Fibroblast of skin of left biceps (primary cell): ENCODE results near the gene POLD2.
A peak's percentile ranks its signal among the peaks of the same experiment; 100 is the strongest.
"Not testable (repeated sequence)": the region's sequence is repeated elsewhere in the genome, so short reads cannot be mapped to it uniquely, and the experiment has no call there.

Experiments used
- DNase-seq, 2 experiments: peaks; one replicate each; pipeline ENCODE4 v3.0.0-alpha.2; 2013; ENCODE audit warnings: low read depth in 2 of 2

Gene POLD2

DNA sequence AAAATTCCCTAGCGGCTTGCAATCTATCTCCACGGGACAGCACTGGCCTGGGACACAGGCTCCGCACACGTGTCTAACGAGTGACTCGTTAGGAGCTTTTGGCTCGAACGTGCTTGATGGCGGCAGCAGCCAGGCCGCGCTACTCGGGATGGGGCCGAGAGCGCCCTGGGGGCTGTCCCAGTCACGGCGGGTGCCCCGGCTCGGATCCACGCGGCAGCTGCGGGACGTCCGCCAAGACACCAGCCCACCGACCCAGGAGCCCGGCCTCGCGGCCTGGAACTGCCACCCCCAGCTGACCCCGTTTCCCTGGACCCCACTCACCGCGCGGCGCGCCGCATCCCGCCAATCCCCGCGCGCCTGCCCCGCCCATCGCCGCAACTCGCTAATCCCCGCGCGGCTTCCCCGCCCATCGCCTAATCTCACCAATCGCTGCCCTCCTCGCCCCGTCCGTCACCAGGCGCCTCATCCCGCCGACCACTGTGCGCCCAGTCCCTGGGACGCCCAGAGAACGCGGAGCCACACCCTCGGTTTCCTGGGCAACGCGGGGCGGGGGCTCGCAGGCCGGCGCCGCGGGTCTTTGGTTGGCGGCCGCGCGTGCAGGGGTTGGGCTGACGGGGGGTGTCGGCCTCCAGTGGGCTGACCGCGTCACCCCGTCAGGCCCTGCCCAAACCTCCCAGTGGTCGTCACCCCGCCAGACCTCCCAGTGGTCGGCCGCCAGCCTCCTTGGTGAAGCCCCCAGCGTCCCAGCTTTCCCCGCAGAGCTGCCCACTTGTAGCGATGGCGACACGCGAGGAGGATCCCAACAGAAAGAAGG lies at the start of gene POLD2:
POLD2 (minus strand) TSS at position 359 of the 814 bp plus-strand sequence. CDS start 1,495 bp downstream, outside the sequence.
- peak; percentile 84 to 88 for DNase-seq

DNA sequence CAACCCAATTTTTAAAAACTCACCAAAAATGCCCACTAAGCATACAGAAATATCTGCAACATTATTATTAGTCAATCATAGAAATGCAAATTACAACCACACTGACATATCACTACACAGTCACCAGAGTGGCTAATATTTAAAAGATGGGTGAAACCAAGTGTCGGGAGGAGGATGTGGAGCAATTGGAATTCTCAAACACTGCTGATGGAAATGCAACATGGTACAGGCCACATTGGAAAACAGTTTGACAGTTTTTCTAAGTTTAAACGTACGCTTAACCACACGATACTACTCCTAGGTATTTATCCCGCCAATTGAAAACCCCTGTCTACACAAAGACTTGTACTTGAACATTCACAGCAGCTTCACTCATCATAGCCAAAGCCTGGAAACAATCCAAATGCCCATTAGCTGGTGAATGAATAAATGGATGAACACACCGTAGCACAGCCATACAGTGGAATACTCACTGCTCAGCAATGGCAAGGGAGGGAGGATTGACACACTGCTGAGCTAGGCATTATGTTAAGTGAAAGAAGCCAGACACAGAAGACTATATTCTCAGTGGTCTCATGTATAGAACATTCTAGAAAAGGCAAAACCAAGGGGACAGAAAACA lies 49.6 kb upstream of the POLD2 start:
- DNase-seq = no peak

DNA sequence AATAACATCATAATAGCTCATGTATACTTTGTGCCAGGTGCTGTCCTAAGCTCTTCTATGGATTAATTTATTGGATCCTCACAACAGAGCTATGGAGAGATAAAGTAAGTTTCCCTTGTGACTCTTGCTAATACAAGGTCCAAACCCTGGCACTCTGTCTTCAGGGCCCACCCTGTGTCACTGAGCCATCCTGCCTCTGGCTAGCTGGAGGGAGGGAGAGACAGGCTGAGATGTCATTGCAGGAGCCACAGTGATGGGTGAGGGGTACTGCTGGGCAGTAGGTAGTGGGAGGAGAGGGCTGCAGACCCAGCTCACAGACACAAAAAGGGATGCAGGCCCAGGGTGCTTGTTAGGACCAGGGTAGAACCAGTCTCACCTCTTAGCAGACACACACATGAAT lies 49.0 kb upstream of the POLD2 start:
- no peak for DNase-seq

DNA sequence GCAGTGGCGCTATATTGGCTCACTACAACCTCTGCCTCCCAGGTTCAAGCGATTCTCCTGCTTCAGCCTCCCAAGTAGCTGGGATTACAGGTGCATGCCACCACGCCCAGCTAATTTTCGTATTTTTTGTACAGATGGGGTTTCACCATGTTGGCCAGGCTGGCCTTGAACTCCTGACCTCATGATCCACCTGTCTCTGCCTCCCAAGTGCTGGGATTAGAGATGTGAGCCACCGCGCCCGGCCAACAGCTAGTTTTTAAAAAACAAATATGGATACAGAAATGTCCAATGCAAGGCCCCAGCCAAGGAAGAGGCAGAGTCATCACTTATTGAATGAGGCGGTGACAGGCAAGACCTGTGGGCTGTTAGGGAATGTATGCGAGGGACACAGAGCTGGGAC lies 48.6 kb upstream of the POLD2 start:
- DNase-seq = not testable (repeated sequence)

DNA sequence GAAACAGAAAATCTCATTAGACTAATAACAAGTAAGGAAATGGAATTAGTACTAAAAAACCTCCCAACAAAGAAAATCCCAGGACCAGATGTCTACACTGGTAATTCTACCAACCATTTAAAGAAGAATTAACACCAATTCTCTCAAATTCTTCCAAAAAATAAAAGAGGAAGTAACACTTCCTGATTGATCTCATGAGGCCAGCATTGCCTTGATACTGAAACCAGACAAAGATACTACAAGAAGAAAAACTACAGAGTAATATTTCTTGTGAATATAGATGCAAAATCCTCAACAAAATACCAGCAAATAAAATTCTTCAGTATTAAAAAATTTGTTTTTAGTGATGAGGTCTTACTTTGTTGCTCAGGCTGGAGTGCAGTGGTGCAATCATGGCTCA lies 44.6 kb upstream of the POLD2 start:
- DNase-seq = no peak

DNA sequence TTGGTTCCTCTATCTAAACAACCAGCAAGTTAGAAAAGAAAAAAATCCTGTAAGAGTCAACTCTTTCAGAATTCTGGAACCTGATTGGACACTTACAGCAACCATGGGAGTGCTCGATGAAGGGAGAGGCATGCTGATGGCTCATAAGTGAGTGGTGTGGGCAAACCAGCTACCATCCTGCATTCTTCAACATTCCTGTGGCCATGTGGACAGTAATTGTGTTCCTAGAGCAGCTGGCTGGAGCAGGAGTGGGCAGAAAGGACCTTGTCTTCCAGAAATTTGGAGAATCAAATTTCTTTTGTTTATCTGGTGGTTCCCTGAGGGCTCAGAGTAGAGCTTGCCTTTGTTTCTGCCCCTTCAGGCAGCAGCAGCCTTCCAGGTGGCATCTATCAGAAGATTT lies 40.2 kb upstream of the POLD2 start:
- peak; percentile 21 to 26 for DNase-seq

DNA sequence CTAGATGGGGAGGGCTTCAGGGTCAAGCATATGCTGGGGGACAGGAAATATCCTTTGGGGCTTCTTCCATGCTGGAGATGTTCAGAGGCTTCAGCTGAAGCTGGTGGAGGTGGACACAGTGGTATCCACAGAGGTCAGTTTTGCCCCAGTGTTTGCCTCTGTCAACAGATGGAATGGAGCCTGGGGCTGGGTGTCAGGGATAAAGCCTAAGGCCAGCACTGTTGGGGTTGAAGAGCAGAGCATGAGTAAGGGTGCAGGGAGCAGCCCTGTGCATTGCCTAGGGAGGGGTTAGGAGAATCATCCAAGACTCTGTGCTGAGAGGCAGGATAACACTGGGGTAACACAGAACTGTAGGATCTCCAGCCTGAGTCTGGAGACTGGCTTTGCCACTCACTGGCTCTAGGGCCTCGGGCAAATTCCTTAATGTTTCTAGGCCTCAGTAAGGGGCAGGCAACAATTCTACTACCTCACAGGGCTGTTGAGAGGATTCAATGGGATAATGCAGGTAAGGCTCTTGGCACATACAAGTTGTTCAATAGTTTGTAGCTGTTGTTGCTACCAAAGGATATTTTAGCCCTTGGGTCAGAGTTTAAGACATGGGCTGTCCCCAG lies 39.5 kb upstream of the POLD2 start:
- no peak for DNase-seq

DNA sequence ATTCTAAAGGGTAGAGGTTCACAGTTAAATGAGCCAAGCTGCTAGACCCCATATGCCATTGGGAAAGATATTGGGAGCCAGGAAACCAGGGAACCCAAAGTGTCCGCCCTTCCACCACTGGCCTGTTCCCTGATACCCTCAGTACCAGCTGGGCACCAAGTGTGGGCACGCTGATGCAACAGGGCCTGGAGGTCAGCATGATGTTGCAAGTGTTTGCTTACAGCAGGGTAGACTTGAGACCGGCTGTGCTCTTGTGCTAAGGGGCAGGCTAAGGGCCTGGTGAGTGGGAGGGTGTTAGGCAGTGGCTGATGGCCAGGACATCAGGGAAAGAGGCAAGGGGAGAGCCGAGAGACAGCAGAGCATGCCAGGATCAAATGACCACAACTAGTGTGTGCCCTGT lies 38.8 kb upstream of the POLD2 start:
- DNase-seq = no peak

DNA sequence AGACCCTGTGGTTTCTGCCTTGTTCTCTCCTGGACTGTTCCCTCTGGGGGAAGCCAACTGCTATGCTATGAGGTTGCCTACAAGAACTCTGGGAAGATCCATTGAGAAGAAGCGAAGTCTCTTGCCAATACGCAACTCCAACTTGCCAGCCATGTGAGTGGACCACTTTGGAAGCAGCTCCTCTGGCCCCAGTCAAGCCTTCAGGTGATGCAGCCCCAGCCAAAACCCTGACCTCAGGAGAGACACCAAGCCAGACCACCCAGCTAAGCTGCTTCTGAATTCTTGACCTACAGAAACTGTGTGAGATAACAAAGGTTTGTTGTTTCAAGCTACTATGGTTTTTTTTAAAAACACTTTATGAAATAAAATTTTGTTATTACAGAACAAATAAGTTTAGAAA lies 38.0 kb upstream of the POLD2 start:
- DNase-seq = no peak

DNA sequence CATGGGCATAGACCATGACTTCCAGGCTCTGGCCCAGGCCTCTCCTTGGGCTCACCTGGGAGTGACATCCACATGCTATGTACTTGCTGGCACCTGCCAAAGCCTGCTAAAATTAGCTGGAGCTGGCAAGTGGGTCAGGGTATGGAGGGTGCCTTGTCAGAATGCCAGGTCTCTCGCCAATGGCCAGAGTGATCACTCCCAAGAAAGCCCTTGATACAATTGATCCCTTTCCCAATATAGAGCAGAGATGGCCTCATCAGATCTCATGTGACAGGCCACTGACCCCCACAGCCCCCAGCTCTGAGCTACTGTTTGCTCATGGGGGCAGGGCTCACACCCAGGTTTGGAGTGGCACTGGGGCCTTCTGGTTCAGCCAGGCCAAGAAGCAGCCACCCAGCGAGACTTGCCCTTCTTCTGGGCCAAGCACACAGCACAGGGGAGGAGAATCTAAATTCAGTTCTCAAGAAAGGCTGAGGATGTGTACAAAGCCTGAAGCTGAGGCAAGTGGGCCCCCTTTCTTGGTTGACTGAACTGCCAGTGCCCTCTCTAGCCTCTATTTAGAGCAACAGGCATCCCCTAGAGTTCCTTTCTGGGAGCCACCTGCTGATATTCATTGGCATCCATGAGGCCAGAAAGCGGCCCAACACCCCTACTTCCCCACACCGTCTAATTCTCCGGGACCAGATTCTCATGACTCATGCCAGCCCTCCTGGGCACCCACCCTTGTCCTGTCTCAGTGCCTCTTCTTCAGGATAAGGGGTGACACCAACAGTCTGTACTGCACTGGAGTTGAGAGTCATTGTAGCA lies 36.7 kb upstream of the POLD2 start:
- no peak for DNase-seq

DNA sequence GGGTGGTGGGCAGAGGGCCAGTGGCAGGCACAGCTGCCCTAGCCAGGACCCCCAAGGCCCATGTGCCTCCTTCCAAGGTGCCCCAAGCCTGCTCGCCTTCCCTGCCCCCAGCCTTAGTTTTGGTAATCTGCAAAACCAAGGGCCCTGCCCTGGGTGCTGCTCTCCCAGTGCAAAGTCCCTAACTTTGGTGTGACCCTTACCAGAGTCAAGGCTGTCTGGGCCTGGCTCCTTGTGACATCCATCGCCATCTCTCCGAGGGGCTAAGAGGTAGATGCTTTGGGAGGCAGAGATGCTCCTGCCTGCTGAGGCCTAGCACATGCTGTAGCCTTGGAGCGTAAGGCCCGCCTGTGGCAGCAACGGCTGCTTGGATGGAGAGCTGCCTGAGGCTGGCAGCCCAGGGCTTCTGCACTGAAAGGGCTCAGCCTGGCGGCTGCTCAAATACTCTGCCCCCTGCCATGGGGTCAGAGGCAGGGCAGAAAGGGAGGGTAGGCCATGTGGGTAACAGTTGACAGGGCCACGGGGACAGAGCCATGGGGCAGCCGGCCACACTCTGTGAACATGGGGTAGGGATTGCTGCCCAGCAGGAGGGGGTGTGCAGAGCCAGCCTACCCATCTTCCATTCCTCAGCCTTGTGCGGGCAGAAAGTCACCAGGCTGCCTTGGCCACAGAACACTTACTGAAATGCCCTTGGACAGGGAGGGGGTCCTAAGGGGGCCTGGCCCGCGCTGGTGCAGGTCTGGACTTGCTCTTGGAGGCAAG lies 35.7 kb upstream of the POLD2 start:
- DNase-seq = no peak

DNA sequence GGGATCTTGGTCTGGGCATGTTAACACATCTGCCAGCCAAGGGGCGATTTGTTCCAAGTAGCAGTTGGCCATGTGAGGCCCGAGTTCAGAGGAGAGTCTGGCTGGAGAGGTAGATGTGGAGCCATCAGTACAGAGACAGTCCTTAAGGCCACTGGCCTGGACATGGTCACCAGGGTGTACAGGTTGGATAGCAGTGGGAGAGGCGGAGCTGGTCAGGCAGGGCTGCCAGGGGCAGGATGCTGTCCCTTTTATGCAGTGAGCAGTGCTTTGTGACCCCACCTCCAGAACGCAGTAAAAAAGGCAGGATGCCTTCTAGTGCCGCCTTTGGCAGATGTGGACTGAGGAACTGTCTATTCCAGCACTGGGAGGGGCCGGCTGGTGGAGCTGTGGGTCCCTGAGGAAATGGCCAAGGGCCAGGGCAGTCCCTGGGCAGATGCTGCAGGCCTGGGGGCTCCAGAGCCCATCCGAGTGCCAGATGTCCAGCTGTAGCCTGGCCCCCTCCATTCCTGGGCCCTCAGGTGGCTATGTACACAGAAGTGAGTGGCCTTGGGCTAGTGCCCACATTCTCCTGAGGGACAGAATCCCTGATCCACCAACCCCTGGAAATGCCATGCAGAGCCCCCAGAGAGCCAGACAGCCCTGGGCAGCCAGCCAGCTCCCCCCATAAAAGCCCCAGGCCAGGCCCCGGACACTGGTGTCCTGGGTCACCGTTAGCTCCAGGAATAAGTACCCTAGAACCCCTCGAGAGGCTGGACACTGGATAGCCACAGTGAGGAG lies 34.9 kb upstream of the POLD2 start:
- no peak for DNase-seq

DNA sequence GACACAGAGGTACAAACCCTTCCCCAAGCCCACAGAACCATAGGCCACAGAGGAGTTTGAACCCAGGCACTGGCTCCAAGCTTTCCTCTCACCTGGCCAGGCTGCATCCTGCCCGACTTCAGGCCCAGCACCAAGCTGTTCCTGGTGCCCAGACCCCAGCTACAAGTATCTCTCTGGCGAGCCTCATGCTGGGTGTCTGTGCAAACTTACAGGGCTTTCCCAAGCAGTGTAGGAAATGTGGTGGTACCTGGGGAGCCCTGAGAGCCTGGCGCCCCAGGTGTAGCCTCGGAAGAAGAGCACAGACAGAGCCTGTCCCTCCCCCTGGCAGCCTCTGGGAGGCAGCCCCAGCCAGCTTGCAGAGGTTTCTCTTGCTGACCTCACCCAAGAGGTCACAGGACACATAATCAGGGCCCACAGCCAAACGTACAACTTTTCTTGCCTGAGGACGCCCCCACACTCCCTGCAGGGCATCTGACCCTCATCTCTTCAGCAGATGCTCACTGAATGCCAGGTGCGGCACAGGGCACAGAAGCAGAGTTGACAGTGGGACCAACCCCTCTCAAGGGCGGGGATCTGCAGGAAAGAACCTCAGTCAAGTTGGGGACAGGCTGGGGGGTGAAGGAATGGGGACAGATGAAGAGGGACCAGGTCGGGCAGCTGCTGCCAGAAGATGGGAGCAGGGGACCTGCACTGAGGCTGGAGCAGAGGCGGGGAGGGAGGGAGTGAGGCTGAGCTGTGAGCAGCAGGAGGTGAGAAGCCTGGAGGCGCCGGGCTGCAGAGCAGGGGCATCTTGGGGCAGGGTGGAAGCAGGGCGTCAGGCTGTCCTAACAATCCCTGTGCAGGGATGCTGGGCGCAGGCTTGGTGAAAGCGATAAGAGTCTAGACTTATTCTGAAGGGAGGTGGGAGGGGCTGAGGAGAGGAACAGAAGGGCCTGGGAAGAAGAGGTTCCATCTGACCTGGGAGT lies 34.0 kb upstream of the POLD2 start:
- DNase-seq = no peak

DNA sequence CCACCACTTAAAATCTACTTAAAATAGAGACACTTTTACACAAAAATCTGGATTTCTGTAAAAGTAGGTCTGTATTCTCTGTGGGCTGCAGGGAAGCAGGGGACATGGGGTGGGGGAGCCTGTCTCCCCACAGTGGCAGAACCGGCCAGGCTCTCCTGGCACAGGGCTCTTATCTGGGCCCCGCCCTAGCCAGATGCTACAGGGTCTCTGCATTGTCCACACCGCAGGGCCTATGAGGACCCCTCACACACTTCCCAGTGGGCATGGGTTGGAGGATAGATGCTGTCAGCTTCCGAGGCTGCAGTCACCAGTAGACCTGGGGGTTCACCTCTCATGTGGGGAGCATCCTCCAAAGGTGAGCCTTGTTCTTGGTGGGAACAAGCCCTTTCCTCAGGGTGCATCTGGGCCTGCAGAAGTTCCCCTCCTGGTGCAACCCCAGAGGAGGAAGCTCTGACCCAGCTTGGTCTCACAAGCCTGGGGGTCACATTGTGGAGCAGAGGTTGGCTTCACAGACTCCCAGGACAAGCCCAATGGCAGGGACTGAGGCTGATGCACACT lies 33.2 kb upstream of the POLD2 start:
- no peak for DNase-seq

DNA sequence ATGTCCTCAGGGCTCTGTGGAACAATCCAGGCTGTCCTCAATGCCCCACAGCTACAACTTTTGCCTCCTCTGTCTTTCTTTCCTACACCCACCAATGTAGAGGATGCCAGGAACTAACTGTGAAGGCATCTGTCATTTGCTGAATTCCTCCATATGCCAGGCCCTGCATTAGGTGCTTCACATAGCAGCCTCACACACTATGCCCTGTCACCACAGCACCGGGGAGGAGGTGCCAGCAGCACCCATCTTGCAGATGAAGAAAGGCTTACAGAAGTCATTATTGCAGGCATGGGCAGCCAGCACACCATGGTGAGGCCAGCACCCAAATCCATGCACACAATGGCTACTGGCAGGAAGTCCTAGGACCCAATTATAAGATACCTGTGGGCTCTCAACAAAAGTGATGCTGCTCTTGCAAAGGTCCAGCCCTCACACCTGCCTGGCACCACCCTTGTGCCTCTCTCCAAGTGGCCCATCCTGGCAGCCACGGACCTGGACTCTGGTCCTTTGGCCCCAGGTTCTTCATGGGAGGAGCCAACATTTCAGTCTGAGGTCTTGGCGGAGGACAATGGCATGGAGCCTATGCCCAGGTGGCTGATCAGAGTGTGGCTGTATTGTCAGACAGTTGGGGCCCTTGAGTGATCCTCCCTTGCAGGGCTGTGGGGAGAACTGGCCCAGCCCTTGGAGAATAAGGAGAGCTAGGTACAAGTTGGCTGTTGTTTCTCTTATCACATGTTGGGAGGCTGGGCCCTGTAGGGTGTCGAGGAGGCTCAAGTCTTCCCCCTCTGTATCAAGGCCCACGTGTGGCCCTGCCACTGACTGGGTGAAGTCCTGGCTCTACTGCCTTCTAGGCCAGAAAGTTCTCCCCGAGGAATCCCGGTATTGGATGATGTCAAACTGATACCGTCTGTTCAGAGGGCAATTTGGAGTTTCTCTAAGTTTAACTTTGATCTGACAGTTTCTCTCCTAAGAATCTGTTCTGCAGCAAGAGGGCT lies 32.1 kb upstream of the POLD2 start:
- DNase-seq = no peak

DNA sequence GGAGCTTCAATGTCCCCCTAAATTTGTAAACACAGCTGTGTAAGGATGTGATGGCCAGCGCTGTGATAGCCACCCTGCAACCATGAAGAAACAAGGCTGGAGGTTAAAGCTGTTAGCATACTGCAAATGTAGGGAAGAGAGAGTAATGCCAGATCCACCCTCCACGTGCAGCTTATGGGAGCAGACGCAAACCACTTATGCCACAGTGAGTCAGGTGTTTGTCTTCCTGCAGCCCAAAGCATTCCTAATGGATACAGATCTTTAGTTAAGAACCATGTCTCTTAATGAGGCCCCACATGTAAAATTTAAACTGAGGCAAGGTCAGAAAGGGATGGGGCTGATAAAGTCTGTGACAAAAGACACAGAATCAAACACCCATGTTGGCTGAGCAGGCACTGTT lies 31.4 kb upstream of the POLD2 start:
- no peak for DNase-seq

DNA sequence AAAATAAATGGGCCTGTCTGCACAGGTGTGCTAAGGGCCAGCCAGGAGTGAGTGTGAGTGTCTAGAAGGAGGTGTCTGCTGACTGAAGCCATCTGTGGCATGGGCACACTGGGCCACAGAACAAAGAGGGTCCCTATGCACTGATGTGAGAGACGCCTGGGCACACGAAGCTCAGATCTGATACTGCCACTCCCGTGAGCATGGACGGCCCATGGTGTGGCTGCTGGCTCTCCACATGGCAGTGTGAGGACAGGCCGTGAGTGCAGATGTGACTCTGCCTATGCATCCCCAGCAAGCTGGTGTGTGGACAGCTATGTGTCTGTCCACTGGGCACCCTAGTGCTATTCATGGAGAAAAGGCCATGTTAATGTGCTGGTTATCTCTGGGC lies 30.6 kb upstream of the POLD2 start:
- no peak for DNase-seq
